T-helper 9 cell (primary cell): ENCODE data around the gene SWAP70.

Source experiments
- DNase-seq: peaks from one replicate; pipeline ENCODE4 v3.0.0-alpha.2; 2020

SWAP70 gene

DNA sequence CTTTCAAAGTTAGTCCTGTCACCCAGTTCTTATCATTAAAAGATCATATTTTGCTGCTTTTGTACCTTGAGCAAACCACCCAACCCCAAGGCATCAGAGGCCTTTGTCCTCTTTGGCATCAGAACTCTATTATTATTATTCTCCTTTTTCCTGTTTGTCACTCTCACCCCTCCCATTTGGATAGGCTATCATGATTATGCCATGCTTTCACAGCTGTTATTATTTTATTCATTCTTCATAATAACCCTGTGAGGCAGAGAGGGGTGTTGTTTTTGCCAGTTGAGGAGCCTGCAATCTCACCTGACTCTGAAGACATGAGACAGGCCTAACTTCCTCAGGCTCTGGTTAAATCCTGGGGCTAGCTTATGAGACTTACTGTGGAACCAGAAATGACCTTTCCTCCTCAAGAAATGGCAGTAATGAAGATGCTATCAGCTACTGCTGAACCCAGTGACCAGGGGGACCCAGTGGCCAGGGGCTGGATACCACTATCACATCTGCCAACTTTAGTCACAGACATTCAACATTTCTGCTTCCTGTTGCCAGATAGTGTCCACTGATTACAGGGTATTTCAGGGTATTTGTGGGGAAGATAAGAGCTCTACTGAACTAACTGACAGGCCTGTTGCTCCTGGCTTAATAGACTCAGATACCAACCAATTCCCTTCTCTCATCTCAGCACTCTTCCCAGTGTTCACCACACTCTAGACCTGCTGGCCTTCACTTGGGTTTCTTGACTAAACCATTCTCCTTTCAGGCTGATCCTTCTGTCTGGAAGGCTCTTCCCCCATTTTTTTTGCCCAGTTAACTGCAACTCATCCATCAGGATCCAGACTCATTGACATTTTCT, 11.8 kb upstream of the SWAP70 start:
- no peak for DNase-seq

GRCh38 chr11:9653871-9654270, 10.0 kb upstream of the SWAP70 start:
- no peak for DNase-seq

GRCh38 chr11:9656864-9657263, 7.0 kb upstream of the SWAP70 start:
- no peak for DNase-seq

DNA sequence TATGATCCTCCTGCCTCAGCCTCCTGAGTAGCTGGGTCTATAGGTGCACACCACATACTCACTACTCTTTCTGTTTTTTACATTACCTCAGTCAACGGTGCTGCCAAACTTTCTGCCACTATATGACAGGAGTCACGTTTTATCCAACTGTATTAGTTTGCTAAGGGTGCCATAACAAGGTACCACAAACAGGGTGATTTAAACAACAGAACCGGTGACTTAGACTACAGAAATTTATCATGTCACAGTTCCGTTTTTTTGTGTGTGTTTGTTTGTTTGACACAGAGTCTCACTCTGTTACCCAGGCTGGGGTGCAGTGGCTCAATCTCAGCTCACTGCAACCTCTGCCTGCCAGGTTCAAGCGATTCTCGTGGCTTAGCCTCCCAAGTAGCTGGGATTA, 6.3 kb upstream of the SWAP70 start:
- DNase-seq = no peak

DNA sequence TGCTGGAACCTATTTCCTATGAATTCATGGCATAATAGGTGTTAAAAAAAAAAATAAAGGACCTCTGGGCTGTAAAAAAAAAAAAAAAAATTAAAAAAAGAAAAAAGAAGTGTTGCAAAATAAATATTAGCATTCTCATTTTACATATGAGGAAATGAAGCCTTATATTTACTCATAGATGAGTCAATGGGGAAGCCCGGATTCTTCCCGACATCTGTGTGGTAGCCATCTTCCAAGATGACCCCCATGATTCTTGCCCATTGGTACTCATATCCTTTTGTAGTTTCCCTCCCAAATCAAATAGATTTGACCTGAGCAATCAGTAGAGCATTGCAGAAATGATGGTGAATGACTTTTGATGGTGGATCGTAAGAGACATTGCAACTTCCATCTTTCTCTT, 3.0 kb upstream of the SWAP70 start:
- no peak for DNase-seq

DNA sequence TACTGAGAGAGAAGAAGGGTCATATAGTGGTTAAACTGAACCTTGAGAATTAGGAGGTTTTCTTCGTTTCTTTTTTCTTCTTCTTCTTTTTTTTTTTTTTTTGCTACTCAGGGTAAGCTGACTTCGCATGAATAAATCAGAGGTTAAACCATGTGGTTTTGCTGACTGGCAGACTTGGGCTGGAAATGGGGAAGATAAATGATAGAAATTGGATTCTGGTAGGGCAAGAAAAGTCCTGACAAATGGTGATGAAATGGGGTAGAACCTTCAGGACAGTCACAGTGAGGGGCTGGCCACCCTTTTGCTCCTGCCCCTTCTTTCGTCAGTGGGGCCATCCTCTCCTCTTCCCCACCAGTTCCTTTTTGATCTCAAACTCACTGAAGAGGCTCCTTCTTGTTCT, 1.6 kb upstream of the SWAP70 start:
- no peak for DNase-seq

GRCh38 chr11:9664276-9665171, 647 bp downstream of the SWAP70 start:
- DNase-seq = no peak

DNA sequence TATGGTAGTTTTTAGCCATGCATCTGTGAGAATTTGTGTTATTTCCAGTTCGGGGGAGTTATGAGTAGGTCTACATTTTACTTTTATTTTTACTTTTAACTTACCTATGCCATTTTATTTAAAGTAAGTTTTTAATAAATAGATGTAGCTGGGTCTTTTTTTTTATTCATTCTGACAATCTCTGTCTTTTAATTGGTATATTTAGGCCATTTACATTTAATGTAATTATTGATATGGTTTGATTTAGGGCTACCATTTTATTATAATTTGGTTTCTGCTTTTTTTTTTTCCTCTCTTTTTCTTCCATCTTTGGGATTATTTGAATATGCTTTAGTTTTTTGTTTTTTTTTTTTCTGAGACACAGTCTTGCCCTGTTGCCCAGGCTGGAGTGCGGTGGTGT, 1.9 kb downstream of the SWAP70 start:
- no peak for DNase-seq

GRCh38 chr11:9669954-9670353, 6.1 kb downstream of the SWAP70 start:
- no peak for DNase-seq

DNA sequence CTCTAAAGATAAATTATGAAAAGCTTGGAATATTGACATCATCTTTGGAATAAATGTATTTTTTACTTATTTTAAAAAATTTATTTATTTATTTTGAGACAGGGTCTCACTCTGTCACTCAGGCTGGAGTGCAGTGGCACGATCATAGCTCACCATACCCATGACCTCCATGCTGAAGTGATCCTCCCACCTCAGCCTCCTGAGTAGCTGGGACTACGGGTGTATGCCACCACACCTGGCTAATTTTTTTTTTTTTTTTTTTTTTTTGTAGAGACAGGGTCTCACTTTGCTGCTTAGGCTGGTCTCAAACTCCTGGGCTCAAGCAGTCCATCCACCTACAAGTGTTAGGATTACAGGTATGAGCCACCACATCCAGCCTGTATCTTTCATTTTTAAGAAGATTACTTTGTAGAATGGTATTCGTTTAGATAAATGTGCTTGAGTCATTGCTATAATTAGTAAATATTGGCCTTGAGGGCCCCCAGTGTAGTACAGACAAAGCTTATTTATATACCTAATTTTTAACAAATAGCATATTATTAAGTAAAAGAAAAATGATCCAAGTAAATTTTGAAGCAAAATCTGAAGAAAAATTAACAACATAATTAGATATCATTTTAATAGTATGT, 8.5 kb downstream of the SWAP70 start:
- no peak for DNase-seq

GRCh38 chr11:9672918-9673317, 9.0 kb downstream of the SWAP70 start:
- no peak for DNase-seq

DNA sequence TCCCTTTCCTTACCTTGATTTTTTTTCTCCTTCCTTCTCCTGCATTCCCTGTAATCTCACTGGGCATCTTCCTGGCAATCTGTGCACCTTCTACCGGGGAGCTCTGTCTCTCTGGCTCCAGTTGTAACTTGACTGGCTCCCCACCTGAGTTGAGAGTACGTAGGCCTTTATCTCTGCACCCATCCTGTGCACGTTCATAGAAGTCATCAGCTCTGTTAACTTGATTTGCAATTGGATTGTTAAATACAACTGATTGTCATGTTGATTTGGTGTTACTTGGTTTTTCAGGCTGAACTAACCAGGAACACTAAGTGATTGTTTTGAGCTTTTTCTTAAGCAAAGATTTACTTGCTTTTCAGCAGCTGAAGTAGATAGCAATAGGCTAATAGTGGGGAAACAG, 11.8 kb downstream of the SWAP70 start:
- no peak for DNase-seq

DNA sequence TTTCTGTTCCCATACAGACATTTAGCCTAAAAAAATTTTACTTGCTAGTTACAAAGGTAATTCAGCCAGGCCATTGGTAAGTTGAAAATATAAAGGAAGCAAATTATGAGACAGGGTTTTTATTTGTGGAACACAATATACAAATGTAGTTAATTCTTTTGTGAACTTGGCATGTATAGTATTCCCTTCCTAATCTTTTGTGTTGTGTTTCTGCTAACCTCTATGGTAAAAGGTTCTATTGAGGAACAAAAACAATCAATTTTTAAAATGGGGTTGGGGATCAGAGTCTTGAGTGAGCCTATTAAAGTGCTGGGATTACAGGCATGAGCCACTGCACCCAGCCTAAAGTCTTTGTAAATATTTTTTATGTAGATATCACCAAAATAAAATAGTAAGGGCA, 14.1 kb downstream of the SWAP70 start:
- no peak for DNase-seq

- no peak for DNase-seq
Observed at GRCh38 chr11:9678576-9678975, 14.7 kb downstream of the SWAP70 start.

- no peak for DNase-seq
Observed at GRCh38 chr11:9680028-9680427, 16.2 kb downstream of the SWAP70 start.

DNA sequence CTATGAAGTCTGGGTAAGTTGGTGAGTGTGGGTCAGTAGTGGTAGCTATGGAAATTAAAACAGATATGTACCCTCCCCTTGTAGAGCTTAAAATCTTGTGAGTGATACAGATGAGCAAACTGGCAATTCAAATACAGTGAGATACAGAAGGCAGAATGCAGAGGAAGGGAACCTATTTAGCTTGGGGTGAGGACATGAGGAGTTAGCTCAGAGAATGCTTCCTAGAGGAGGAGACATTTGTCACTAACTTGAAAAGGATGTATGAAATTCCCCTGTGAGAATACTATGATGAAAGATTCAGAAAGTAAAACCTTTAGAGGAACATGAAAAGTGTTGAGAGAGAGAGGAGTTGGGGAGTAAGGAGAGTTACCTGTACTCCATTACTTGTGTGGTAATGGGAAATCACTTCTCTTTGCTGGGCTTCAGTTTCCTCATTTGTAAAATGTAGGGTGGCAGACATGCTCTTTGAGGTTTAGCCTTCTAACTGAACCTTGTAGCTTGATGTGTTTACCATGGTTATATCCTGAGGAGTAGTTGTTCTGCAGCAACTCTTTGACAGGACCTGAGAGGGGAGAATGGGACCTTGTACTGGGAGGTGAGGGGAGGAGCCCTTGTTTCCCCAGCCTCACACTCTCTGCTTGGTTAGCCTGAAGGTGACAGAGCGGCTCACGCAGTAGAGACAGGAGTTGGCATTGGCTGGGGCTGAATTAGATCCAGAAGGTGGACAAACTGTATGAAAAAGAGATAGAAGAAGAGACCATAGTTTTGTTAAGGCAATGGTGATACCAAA, 17.9 kb downstream of the SWAP70 start:
- no peak for DNase-seq

GRCh38 chr11:9687711-9688477, 24.0 kb downstream of the SWAP70 start:
- no peak for DNase-seq

- no peak for DNase-seq
Observed at GRCh38 chr11:9688716-9689511, 25.0 kb downstream of the SWAP70 start.

DNA sequence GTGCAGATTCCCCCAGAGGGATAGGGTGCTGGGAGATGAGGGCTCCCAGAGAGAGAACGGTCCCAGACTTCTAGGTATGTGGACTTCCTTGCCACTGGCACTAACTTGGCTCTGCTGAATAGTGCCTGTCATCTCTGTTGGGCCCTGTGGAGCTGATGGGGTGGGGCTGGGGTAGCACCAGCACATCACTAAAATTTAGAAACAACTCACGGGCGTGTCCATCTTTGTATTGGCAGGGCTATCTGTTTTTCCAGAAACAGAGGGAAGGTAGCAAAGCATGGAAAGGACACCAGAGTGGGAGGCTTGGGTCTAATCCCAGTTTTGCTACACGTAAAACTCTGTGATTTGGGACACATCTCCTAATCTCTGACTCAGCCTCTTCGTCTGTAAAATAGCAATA, 25.8 kb downstream of the SWAP70 start:
- no peak for DNase-seq

DNA sequence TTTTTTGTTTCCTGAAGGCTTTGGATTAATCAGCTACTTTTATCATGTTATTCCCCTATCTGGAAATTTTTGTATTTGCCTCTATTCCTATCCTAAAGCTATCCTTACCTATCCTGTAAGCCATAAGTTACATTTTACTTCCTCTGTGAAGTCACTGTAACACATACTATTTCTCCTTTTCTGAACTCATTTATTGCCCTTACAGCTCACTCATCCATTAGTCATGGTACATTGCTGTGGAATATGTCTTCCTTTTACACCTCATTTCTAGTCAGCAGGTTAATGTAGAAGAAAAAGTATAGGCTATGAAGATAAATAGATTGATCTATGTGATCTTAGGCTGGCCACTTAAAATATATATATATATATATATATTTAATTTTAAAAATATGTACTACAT, 28.0 kb downstream of the SWAP70 start:
- no peak for DNase-seq

GRCh38 chr11:9692691-9693090, 28.8 kb downstream of the SWAP70 start:
- DNase-seq = no peak
